GM12891 (cell line): ENCODE results near the gene E2F3.

ENCODE experiments used
- PAX5 ChIP-seq: IDR thresholded peaks from 2 replicates; pipeline ENCODE4 v1.6.1; 2011; ENCODE audit warnings: low read length, moderate library complexity, mild to moderate bottlenecking; ENCODE audit not compliant: insufficient read depth, severe bottlenecking
- POLR2A ChIP-seq: IDR thresholded peaks from 2 replicates; pipeline ENCODE4 v1.6.1; 2011; ENCODE audit warnings: low read depth, low read length, control low read depth
- POLR2AphosphoS5 ChIP-seq: IDR thresholded peaks from 2 replicates; pipeline ENCODE4 v1.6.1; 2011; ENCODE audit warnings: low read depth, low read length, control low read depth
- TAF1 ChIP-seq: IDR thresholded peaks from 2 replicates; pipeline ENCODE4 v1.6.1; 2011; ENCODE audit warnings: low read depth, low read length, control low read depth

DNA sequence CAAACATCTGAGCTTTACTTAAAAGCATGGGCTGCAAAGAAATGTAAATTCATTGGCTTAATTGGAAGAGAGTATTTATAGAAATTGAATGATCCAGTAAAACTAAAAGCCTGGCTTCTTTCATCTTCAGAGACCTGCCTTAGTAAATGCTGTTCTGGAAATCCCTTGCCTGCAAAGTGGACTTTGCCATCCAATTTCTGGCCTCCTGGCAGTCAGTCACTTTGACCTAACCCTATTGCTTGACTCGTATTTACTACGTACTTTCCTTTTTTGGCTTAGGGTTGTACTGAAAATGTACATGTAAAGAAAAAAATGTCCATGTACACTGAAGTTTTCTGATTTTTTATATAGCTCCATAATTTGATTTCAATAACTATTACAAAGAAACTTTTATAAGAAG is 47.1 kb downstream of the E2F3 start:
- TF ChIP-seq POLR2A (no peak), POLR2AphosphoS5 (no peak), PAX5 (no peak), TAF1 (no peak)
